Esophagus muscularis mucosa (tissue), 4 donors: Measurements from ENCODE around the gene ZIC2. TPM values are rescaled to one million over a fixed set of nuclear protein-coding genes. Genes with fewer than 3 reads are reported as not detected.

ENCODE experiments used
- DNase-seq: peaks from one replicate; pipeline ENCODE4 v3.0.0-alpha.2; 2017; ENCODE audit errors: extremely low spot score
- H3K27ac ChIP-seq, 4 donors: fragments of 200-600 bp; sonication (generic); replicated peaks in 1 of 4; 1 replicate in 3 of 4; 2 replicates in 1 of 4; pipeline ENCODE4 v1.5.1; 2016 to 2019; ENCODE audit warnings: mild to moderate bottlenecking in 1 of 4
- H3K27me3 ChIP-seq, 4 donors: fragments of 200-600 bp; sonication (generic); one replicate each; pipeline versions ENCODE4 v1.5.1 to v1.6.0; 2016 to 2019
- H3K36me3 ChIP-seq, 4 donors: fragments of 200-600 bp; sonication (generic); one replicate each; pipeline ENCODE4 v1.5.1; 2016 to 2019
- H3K4me1 ChIP-seq, 4 donors: fragments of 200-600 bp; sonication (generic); one replicate each; pipeline ENCODE4 v1.5.1; 2016 to 2019
- H3K4me3 ChIP-seq, 4 donors: fragments of 200-600 bp; sonication (generic); 1 replicate in 2 of 4; 2 replicates in 2 of 4; pipeline ENCODE4 v1.5.1; 2016 to 2019; ENCODE audit warnings: mild to moderate bottlenecking in 4 of 4, moderate library complexity in 1 of 4
- H3K9me3 ChIP-seq, 4 donors: fragments of 200-600 bp; sonication (generic); 1 replicate in 3 of 4; 2 replicates in 1 of 4; pipeline ENCODE4 v1.5.1; 2016 to 2019
- CTCF ChIP-seq, 3 experiments: fragments of 200-600 bp in 2 of 3; fragments of 450-650 bp in 1 of 3; sonication (generic) in 2 of 3; IDR thresholded peaks; one replicate each; pipeline ENCODE4 v1.5.1; 2017 to 2019; ENCODE audit warnings: antibody characterized with exemption in 3 of 3, mild to moderate bottlenecking in 2 of 3, moderate library complexity in 1 of 3
- EP300 ChIP-seq: sonication (generic); formaldehyde crosslinking; IDR thresholded peaks from one replicate; pipeline ENCODE4 v1.6.1; 2017; ENCODE audit warnings: antibody characterized with exemption
- POLR2A ChIP-seq: fragments of 450-650 bp; IDR thresholded peaks from one replicate; pipeline ENCODE4 v1.6.1; 2017; ENCODE audit warnings: antibody characterized with exemption, moderate library complexity, mild to moderate bottlenecking, low read depth
- POLR2AphosphoS5 ChIP-seq, 2 donors: sonication (generic); formaldehyde crosslinking; IDR thresholded peaks; one replicate each; pipeline ENCODE4 v1.6.1; 2017; ENCODE audit warnings: antibody characterized with exemption in 2 of 2
- WGBS: methylation state at CpG from one replicate; pipeline ENCODE4 v1.1.5; 2018; 5-methylcytosine and 5-hydroxymethylcytosine counted together
- intact Hi-C: fragments of 100-400 bp; cut with DNase I; formaldehyde crosslinking; loops from one replicate; pipeline ENCODE4 v1.15.1; 2023
- total RNA-seq, 4 donors: library from RNA; depleted of rRNA; stranded (reverse); fragments of >200 nt; gene quantifications; one replicate each; pipeline versions ENCODE4 v1.1.0 to v1.2.1, GENCODE V29; 2016

The ZIC2 gene
- total RNA-seq, 4 donors from 2014 or later, result not detected

- no peak overlapping the region for H3K27ac ChIP-seq
- TF ChIP-seq POLR2AphosphoS5 (IDR thresholded peaks at IDR 0.05) (no peak), CTCF (IDR thresholded peaks at IDR 0.05) (no peak), POLR2A (no peak), EP300 (no peak)
- 95% methylated on average over 1 of the region's 1 CpG for WGBS
- no peak overlapping the region for H3K4me3 ChIP-seq
- no peaks in the 10 kb centered on the region for H3K9me3 ChIP-seq
- no peaks in the 10 kb centered on the region for H3K4me1 ChIP-seq
- DNase-seq, result no peak
- intact Hi-C loops, result no loop called here
- H3K27me3 ChIP-seq, result peaks cover 0 to 5% (median 1%) of the 10 kb centered on the region in 4 donors
- no peaks in the 10 kb centered on the region for H3K36me3 ChIP-seq
These were observed 54.4 kb downstream of the ZIC2 start for GRCh38 chr13:100035936-100036335.

Other genes with a start within 250 kb of the ZIC2 start
- gene ZIC5, start 10.0 kb upstream of the ZIC2 start, total RNA-seq, result not detected
- 10 to 100 TPM; 33.8 to 40.3 (median 39.0) TPM for gene PCCA, start 107.3 kb downstream of the ZIC2 start, total RNA-seq